Bronchial epithelial cell (primary cell): ENCODE data around the gene JPH2. TPM values are rescaled to one million over a fixed set of nuclear protein-coding genes. Genes with fewer than 3 reads are reported as not detected.

Experiments used
- DNase-seq: peaks from one replicate; pipeline ENCODE4 v3.0.0-alpha.2; 2010; ENCODE audit warnings: low read depth
- FAIRE-seq: peaks from 2 replicates; lab custom pipeline; 2011; peaks lifted over from hg19 to GRCh38; lab: Jason Lieb, UNC
- H3K27me3 ChIP-seq: 2 replicates; pipeline ENCODE4 v1.5.1; 2011; ENCODE audit warnings: low read length; ENCODE audit not compliant: control insufficient read depth, insufficient read depth
- H3K36me3 ChIP-seq: 2 replicates; pipeline ENCODE4 v1.5.1; 2011; ENCODE audit warnings: low read length; ENCODE audit not compliant: control insufficient read depth, insufficient read depth
- H3K4me3 ChIP-seq: 2 replicates; pipeline ENCODE4 v1.5.1; 2011; ENCODE audit warnings: mild to moderate bottlenecking, low read depth, low read length, control low read depth
- total RNA-seq: library from RNA; depleted of rRNA; stranded (reverse); fragments of >200 nt; gene quantifications from 2 replicates; pipeline ENCODE4 v1.2.1, GENCODE V29; 2014
- TF ChIP-seq, protein P1 (sequence below): IDR thresholded peaks from 2 replicates; pipeline ENCODE4 v1.5.1; 2011; ENCODE audit warnings: mild to moderate bottlenecking, moderate library complexity, low read length, control low read depth, inconsistent platforms; ENCODE audit not compliant: insufficient read depth, severe bottlenecking

The JPH2 gene
- total RNA-seq, 1 donor from 2014 or later = under 0.01 TPM

DNA sequence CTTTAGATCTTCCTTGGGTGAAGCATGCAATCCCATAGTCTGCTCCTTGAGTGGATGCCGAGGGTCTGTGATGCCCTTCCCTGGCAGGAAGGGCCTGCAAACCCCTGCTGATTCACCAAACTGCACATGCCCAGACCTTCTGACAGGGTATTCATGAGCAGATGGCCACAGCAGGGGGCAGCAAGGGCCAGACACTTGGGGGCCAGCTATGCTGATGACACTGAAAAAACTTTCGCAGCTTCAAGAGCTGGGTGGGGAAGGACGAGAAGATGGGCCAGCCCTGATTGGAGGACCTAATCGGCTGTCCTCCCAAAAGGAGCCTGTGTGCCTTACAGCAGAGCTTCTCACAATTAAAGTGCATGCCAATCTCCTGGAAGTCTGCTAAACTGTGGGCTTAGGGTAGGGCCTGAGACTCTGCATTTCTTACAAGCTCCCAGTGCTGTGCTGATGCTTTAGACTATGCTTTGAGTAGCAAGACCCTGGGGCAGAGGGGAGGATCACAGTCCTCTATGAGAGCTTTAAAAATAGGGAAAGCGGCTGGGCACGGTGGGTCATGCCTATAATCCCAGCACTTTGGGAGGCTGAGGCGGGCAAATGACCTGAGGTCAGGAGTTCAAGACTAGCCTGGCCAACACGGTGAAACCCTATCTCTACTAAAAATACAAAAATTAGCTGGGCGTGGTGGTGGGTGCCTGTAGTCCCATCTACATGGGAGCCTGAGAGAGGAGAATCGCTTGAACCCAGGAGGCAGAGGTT lies 44.9 kb upstream of the JPH2 start:
- no peaks in the 10 kb centered on the region for H3K36me3 ChIP-seq
- no peaks in the 10 kb centered on the region for H3K27me3 ChIP-seq
- FAIRE-seq (no peak), DNase-seq (no peak)
- H3K4me3 ChIP-seq = no peak overlapping the region
- TF ChIP-seq, protein P1, sequence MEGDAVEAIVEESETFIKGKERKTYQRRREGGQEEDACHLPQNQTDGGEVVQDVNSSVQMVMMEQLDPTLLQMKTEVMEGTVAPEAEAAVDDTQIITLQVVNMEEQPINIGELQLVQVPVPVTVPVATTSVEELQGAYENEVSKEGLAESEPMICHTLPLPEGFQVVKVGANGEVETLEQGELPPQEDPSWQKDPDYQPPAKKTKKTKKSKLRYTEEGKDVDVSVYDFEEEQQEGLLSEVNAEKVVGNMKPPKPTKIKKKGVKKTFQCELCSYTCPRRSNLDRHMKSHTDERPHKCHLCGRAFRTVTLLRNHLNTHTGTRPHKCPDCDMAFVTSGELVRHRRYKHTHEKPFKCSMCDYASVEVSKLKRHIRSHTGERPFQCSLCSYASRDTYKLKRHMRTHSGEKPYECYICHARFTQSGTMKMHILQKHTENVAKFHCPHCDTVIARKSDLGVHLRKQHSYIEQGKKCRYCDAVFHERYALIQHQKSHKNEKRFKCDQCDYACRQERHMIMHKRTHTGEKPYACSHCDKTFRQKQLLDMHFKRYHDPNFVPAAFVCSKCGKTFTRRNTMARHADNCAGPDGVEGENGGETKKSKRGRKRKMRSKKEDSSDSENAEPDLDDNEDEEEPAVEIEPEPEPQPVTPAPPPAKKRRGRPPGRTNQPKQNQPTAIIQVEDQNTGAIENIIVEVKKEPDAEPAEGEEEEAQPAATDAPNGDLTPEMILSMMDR = no peak

DNA sequence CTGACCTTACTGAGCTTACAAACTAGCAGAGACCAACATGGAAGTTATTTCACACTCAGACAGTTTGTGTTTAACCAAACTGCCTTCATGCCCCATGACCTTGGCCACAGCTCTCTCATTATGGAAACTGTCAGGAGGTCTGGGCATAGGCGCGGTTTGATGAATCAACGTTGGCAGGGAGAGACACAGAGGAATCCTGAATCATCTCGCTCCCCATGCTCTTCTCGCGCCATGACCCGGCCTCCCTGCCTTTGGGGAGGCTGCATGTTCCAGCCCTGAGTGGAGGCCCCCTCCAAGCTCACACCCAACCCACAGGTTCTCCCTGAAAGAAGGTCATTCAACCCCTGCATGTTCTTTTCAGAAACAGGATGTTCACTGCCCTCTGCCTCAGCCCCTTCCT lies 44.2 kb upstream of the JPH2 start:
- FAIRE-seq (no peak), DNase-seq (no peak)
- Histone ChIP-seq H3K4me3 (no peak overlapping the region), H3K36me3 (no peaks in the 10 kb centered on the region), H3K27me3 (no peaks in the 10 kb centered on the region)
- TF ChIP-seq, protein P1 = no peak

DNA sequence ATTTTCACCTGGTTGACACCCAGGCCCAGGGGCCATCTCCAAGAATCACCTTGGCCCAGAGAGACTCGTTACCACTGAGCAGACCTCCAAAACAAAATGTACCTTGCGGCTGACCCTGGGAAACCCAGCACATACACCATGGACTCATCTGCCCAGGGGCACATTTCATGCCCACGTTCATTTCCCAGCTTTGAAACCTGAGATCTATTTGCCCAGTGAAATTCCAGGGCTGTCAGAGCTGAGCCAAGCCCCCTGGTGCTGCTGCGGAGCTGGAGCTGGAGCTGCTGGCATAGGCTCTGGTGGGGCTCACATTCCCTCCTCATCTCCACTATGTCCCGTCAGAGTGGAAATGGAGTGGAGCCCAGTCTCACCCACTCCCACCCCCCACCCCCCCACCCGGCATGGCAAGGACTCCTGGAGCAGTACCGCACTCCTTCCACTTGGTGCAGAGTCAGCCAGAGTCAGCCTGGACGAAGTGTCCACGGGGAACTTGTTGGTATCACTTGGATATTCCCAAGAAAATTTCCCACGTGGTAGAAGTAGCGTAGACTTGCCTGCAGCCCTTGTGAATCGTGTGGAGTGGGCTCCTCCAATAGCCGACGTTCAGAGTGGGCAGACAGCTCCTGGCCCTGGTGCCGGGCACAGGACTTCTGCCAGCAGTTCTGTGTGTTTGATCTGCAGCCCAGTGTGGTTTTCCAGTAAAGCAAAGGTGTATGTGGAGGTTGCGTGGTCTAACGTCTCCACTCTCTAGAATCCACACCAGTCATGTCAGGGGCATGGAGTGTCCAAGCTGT lies 41.7 kb upstream of the JPH2 start:
- TF ChIP-seq, protein P1 = no peak
- Histone ChIP-seq H3K27me3 (peaks cover 2% of the 10 kb centered on the region), H3K36me3 (no peaks in the 10 kb centered on the region), H3K4me3 (no peak overlapping the region)
- DNase-seq = no peak
- no peak for FAIRE-seq

DNA sequence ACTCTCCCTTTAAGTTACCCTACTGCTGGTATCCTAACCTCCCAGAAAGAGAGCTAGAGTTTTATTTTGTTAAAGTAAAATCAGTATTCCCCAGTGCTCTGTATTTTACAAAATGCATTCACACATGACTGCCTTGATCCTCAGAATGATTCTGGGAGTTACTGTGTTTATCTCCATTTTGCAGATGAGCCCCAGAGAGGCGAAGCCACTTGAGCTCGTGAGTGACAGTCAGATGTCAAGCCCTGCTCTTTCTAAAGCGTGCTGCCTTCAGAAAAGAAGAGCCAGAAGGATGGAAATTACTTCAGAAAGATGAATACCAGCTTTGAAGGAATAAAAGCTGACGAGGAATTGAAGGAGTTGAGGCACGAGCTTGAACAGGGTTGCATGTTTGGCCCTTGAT lies 37.6 kb upstream of the JPH2 start:
- H3K4me3 ChIP-seq = no peak overlapping the region
- no peak for DNase-seq
- H3K27me3 ChIP-seq = peaks cover 2% of the 10 kb centered on the region
- no peak for FAIRE-seq
- TF ChIP-seq, protein P1 = no peak
- no peaks in the 10 kb centered on the region for H3K36me3 ChIP-seq

DNA sequence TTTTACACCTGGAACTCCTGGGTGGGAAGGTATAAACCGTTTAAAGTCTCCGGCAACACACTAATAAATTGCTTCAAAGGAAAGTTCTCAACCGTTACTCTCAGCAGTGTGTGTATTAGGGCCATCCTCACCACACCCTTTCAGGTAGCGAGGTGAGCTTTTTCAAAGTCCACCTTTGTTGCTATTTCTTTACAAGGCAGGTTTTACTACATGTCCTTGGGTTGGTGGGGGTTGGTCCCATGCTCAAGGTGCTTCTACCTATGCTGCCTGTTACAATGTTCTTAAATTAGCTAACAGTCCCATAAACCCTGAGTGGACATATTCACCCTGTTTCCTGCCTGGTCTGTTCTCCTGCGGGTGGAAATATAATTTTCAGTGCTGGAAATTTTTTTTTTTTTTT lies 36.7 kb upstream of the JPH2 start:
- Histone ChIP-seq H3K36me3 (no peaks in the 10 kb centered on the region), H3K4me3 (no peak overlapping the region), H3K27me3 (peaks cover 2% of the 10 kb centered on the region)
- TF ChIP-seq, protein P1 = no peak
- FAIRE-seq = no peak
- DNase-seq = no peak
